ENCODE results near the gene SYT2.

DNA sequence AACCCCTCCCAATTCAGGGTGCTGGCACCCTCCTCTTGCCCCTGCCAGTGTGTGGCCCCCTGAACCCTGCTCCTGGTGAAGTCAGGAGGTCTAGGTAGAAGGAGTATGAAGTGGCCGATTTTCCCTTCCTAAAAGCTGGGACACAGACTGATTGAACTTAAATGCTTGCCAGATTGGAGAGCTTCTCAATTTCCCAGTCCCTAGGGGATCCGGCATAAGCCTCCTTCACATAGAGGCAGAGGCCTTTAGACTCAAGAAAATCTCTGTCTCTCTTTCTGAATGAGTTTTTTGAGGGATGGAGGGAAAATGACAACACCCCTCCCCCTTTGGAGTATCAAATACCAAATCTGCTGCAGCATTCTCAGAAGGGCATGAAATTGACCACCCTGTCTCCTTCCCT, 51.5 kb downstream of the SYT2 start:
- TF ChIP-seq POLR2AphosphoS5 (IDR thresholded peaks at IDR 0.05; ENCODE audit: low read depth) = no peak
- TF ChIP-seq, protein P1, sequence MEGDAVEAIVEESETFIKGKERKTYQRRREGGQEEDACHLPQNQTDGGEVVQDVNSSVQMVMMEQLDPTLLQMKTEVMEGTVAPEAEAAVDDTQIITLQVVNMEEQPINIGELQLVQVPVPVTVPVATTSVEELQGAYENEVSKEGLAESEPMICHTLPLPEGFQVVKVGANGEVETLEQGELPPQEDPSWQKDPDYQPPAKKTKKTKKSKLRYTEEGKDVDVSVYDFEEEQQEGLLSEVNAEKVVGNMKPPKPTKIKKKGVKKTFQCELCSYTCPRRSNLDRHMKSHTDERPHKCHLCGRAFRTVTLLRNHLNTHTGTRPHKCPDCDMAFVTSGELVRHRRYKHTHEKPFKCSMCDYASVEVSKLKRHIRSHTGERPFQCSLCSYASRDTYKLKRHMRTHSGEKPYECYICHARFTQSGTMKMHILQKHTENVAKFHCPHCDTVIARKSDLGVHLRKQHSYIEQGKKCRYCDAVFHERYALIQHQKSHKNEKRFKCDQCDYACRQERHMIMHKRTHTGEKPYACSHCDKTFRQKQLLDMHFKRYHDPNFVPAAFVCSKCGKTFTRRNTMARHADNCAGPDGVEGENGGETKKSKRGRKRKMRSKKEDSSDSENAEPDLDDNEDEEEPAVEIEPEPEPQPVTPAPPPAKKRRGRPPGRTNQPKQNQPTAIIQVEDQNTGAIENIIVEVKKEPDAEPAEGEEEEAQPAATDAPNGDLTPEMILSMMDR (IDR thresholded peaks at IDR 0.05; ENCODE audit: insufficient read depth, low read length) = no peak
